Measurements from ENCODE around the gene PCSK4. TPM values are rescaled to one million over a fixed set of nuclear protein-coding genes. Genes with fewer than 3 reads are reported as not detected.
A peak's percentile ranks its signal among the peaks of the same experiment; 100 is the strongest.

The PCSK4 gene
- total RNA-seq, 1 experiment from 2014 or later, result 0.34 TPM

GRCh38 chr19:1470305-1471009 is 19.7 kb downstream of the PCSK4 start:
- H3K27me3 ChIP-seq (replicated peaks), result peaks cover 62% of the 10 kb centered on the region
- DNase-seq (ENCODE audit: low read depth in 1 of 2, low spot score in 2 of 2), result no peak
- H3K4me3 ChIP-seq, result no peak overlapping the region
- peaks cover 12% of the 10 kb centered on the region; the same call in 1 of the 2 replicates for H3K36me3 ChIP-seq
- H3K9me3 ChIP-seq (replicated peaks), result peaks cover 4% of the 10 kb centered on the region; the same call in 1 of the 2 replicates
- no peak overlapping the region for H3K27ac ChIP-seq
- H3K4me1 ChIP-seq (replicated peaks), result peaks cover 34% of the 10 kb centered on the region

DNA sequence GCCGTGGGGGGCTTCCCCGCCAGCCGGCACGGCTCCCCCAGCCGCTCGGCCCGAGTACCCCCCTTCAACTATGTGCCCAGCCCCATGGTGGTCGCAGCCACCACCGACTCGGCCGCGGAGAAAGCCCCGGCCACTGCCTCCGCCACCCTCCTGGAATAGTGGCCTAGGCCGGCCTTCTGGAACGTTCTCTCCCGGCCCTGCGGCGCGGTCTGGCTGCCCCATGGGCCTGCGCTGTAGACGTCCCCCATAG is 20.2 kb downstream of the PCSK4 start:
- H3K4me3 ChIP-seq, result no peak overlapping the region
- H3K27ac ChIP-seq, result no peak overlapping the region
- no peak for DNase-seq (ENCODE audit: low read depth in 1 of 2, low spot score in 2 of 2)

GRCh38 chr19:1469255-1470054 is 20.7 kb downstream of the PCSK4 start:
- Histone ChIP-seq H3K9me3 (replicated peaks) (peaks cover 4% of the 10 kb centered on the region; the same call in 1 of the 2 replicates), H3K36me3 (peaks cover 6% of the 10 kb centered on the region; the same call in 1 of the 2 replicates), H3K27ac (no peak overlapping the region), H3K27me3 (replicated peaks) (peaks cover 62% of the 10 kb centered on the region), H3K4me3 (peak overlapping the region; percentile 11; the same call in 1 of the 2 replicates), H3K4me1 (replicated peaks) (peaks cover 34% of the 10 kb centered on the region)
- no peak for DNase-seq (ENCODE audit: low read depth in 1 of 2, low spot score in 2 of 2)

More for the DNA sequence above, 20.2 kb downstream of the PCSK4 start:
- Histone ChIP-seq H3K36me3 (peaks cover 11% of the 10 kb centered on the region; the same call in 1 of the 2 replicates), H3K4me1 (replicated peaks) (peaks cover 34% of the 10 kb centered on the region), H3K9me3 (replicated peaks) (peaks cover 4% of the 10 kb centered on the region; the same call in 1 of the 2 replicates), H3K27me3 (replicated peaks) (peaks cover 62% of the 10 kb centered on the region)

DNA sequence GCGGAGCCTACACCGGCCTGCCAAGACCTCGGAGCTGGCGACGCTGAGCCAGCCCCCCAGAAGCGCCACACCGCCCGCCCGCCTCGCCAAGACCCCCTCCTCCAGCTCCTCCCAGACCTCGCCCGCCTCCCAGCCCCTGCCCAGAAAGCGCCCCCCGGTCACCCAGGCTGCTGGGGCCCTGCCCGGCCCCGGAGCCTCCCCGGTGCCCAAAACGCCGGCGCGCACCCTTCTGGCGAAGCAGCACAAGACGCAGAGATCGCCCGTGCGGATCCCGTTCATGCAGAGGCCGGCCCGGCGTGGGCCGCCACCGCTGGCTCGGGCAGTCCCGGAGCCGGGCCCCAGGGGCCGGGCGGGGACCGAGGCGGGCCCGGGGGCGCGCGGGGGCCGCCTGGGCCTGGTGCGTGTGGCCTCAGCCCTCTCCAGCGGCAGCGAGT is 21.3 kb downstream of the PCSK4 start:
- no peak for DNase-seq (ENCODE audit: low read depth in 1 of 2, low spot score in 2 of 2)
- H3K27ac ChIP-seq, result no peak overlapping the region
- H3K27me3 ChIP-seq (replicated peaks), result peaks cover 62% of the 10 kb centered on the region
- peaks cover 4% of the 10 kb centered on the region; the same call in 1 of the 2 replicates for H3K9me3 ChIP-seq (replicated peaks)
- peaks cover 34% of the 10 kb centered on the region for H3K4me1 ChIP-seq (replicated peaks)
- H3K36me3 ChIP-seq, result 0 out of 2 replicates have a peak, but pooled peaks cover 3% of the 10 kb centered on the region
- H3K4me3 ChIP-seq, result peak overlapping the region; percentile 11; the same call in 1 of the 2 replicates

- DNase-seq (ENCODE audit: low read depth in 1 of 2, low spot score in 2 of 2), result no peak
- Histone ChIP-seq H3K27ac (no peak overlapping the region), H3K27me3 (replicated peaks) (peaks cover 62% of the 10 kb centered on the region), H3K4me3 (no peak overlapping the region), H3K9me3 (replicated peaks) (peaks cover 4% of the 10 kb centered on the region; the same call in 1 of the 2 replicates), H3K4me1 (replicated peaks) (peaks cover 34% of the 10 kb centered on the region), H3K36me3 (0 out of 2 replicates have a peak, but pooled peaks cover 3% of the 10 kb centered on the region)
Measured at GRCh38 chr19:1468274-1468820, 21.8 kb downstream of the PCSK4 start.

- 0 out of 2 replicates have a peak, but pooled peaks cover 3% of the 10 kb centered on the region for H3K36me3 ChIP-seq
- H3K4me3 ChIP-seq, result no peak overlapping the region
- DNase-seq (ENCODE audit: low read depth in 1 of 2, low spot score in 2 of 2), result no peak
- peaks cover 59% of the 10 kb centered on the region for H3K27me3 ChIP-seq (replicated peaks)
- no peak overlapping the region for H3K27ac ChIP-seq
- H3K9me3 ChIP-seq (replicated peaks), result peaks cover 4% of the 10 kb centered on the region; the same call in 1 of the 2 replicates
- H3K4me1 ChIP-seq (replicated peaks), result peaks cover 34% of the 10 kb centered on the region
Measured at GRCh38 chr19:1467490-1468273, 22.5 kb downstream of the PCSK4 start.

DNA sequence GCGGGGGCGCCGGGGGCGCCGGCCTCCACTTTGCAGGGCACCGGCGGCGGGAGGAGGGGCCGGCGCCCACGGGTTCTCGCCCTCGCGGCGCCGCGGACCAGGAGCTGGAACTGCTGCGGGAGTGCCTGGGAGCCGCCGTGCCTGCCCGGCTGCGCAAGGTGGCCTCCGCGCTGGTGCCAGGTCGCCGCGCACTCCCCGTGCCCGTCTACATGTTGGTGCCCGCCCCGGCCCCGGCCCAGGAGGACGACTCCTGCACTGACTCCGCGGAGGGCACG is 23.0 kb downstream of the PCSK4 start:
- Histone ChIP-seq H3K4me3 (no peak overlapping the region), H3K4me1 (replicated peaks) (peaks cover 34% of the 10 kb centered on the region), H3K27ac (no peak overlapping the region), H3K9me3 (replicated peaks) (peaks cover 4% of the 10 kb centered on the region; the same call in 1 of the 2 replicates), H3K36me3 (0 out of 2 replicates have a peak, but pooled peaks cover 3% of the 10 kb centered on the region), H3K27me3 (replicated peaks) (peaks cover 54% of the 10 kb centered on the region)
- no peak for DNase-seq (ENCODE audit: low read depth in 1 of 2, low spot score in 2 of 2)

GRCh38 chr19:1466461-1467214 is 23.5 kb downstream of the PCSK4 start:
- H3K27ac ChIP-seq, result no peak overlapping the region

GRCh38 chr19:1466018-1466460 is 24.1 kb downstream of the PCSK4 start:
- H3K9me3 ChIP-seq (replicated peaks), result peaks cover 4% of the 10 kb centered on the region; the same call in 1 of the 2 replicates
- H3K4me1 ChIP-seq (replicated peaks), result peaks cover 32% of the 10 kb centered on the region
- 0 out of 2 replicates have a peak, but pooled peaks cover 3% of the 10 kb centered on the region for H3K36me3 ChIP-seq
- H3K27me3 ChIP-seq (replicated peaks), result peaks cover 43% of the 10 kb centered on the region
- no peak overlapping the region for H3K27ac ChIP-seq
- no peak overlapping the region for H3K4me3 ChIP-seq
- DNase-seq (ENCODE audit: low read depth in 1 of 2, low spot score in 2 of 2), result no peak

More at GRCh38 chr19:1466461-1467214, 23.5 kb downstream of the PCSK4 start:
- Histone ChIP-seq H3K27me3 (replicated peaks) (peaks cover 49% of the 10 kb centered on the region), H3K4me1 (replicated peaks) (peaks cover 34% of the 10 kb centered on the region), H3K9me3 (replicated peaks) (peaks cover 4% of the 10 kb centered on the region; the same call in 1 of the 2 replicates), H3K4me3 (no peak overlapping the region), H3K36me3 (0 out of 2 replicates have a peak, but pooled peaks cover 3% of the 10 kb centered on the region)
- no peak for DNase-seq (ENCODE audit: low read depth in 1 of 2, low spot score in 2 of 2)

DNA sequence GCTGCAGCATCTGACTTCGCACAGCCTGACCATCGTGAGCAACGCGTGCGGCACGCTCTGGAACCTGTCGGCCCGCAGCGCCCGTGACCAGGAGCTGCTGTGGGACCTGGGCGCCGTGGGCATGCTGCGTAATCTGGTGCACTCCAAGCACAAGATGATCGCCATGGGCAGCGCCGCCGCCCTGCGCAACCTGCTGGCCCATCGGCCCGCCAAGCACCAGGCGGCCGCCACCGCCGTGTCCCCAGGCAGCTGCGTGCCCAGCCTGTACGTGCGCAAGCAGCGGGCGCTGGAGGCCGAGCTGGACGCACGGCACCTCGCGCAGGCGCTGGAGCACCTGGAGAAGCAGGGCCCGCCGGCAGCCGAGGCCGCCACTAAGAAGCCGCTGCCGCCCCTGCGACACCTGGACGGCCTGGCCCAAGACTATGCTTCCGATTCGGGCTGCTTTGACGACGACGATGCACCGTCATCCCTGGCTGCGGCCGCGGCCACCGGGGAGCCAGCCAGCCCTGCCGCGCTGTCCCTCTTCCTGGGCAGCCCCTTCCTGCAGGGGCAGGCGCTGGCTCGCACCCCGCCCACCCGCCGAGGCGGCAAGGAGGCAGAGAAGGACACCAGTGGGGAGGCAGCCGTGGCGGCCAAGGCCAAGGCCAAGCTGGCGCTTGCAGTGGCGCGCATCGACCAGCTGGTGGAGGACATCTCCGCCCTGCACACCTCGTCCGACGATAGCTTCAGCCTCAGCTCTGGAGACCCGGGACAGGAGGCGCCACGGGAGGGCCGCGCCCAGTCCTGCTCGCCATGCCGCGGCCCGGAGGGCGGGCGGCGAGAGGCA is 24.7 kb downstream of the PCSK4 start:
- peaks cover 8% of the 10 kb centered on the region; the same call in 1 of the 2 replicates for H3K36me3 ChIP-seq
- peaks cover 37% of the 10 kb centered on the region for H3K27me3 ChIP-seq (replicated peaks)
- no peak for DNase-seq (ENCODE audit: low read depth in 1 of 2, low spot score in 2 of 2)
- no peak overlapping the region for H3K4me3 ChIP-seq
- peaks cover 25% of the 10 kb centered on the region for H3K4me1 ChIP-seq (replicated peaks)
- H3K9me3 ChIP-seq (replicated peaks), result peaks cover 2% of the 10 kb centered on the region; the same call in 1 of the 2 replicates
- H3K27ac ChIP-seq, result no peak overlapping the region

DNA sequence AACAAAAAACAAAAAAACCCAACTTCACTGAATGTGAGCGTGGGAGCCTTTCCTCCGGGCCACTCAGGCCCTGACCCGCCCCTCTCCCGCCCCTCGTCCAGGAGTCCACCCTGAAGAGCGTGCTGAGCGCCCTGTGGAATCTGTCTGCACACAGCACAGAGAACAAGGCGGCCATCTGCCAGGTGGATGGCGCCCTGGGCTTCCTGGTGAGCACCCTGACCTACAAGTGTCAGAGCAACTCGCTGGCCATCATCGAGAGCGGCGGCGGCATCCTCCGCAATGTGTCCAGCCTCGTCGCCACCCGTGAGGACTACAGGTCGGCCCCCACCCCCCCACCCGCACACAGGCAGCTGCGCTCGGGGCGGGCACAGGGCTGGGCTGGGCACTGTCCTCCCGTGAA is 28.3 kb downstream of the PCSK4 start:
- Histone ChIP-seq H3K27ac (no peak overlapping the region), H3K4me1 (replicated peaks) (peaks cover 4% of the 10 kb centered on the region), H3K9me3 (replicated peaks) (no peaks in the 10 kb centered on the region)

More for the DNA sequence above, 28.3 kb downstream of the PCSK4 start:
- H3K36me3 ChIP-seq, result peaks cover 8% of the 10 kb centered on the region; the same call in 1 of the 2 replicates
- H3K4me3 ChIP-seq, result no peak overlapping the region
- DNase-seq (ENCODE audit: low read depth in 1 of 2, low spot score in 2 of 2), result no peak
- H3K27me3 ChIP-seq (replicated peaks), result peaks cover 16% of the 10 kb centered on the region

Measured in SJSA1 (cell line).